HepG2 (cell line): ENCODE measurements around the gene ZNF106. TPM values are rescaled to one million over a fixed set of nuclear protein-coding genes. Genes with fewer than 3 reads are reported as not detected.
A peak's percentile ranks its signal among the peaks of the same experiment; 100 is the strongest.

Source experiments
- BCL6 ChIP-seq: IDR thresholded peaks from 2 replicates; pipeline ENCODE4 v1.6.1; 2016; ENCODE audit warnings: missing genetic modification reagents, missing compliant biosample characterization
- KDM2A ChIP-seq: sonication (generic); formaldehyde crosslinking; IDR thresholded peaks from 2 replicates; pipeline ENCODE4 v1.4.0; 2020; ENCODE audit warnings: low read depth, missing genetic modification reagents, borderline replicate concordance
- KIAA2018 ChIP-seq: sonication (generic); formaldehyde crosslinking; IDR thresholded peaks from 2 replicates; pipeline ENCODE4 v1.5.0; 2020; ENCODE audit warnings: mild to moderate bottlenecking, missing genetic modification reagents, borderline replicate concordance
- PHF20 ChIP-seq: sonication (generic); formaldehyde crosslinking; IDR thresholded peaks from 2 replicates; pipeline ENCODE4 v1.5.0; 2020; ENCODE audit warnings: mild to moderate bottlenecking, missing genetic modification reagents
- PHF21A ChIP-seq: sonication (generic); formaldehyde crosslinking; IDR thresholded peaks from 2 replicates; pipeline ENCODE4 v1.5.0; 2020; ENCODE audit warnings: mild to moderate bottlenecking, missing genetic modification reagents
- POGK ChIP-seq: sonication (generic); formaldehyde crosslinking; conservative IDR thresholded peaks from 2 replicates; pipeline ENCODE4 v1.8.0; 2022; ENCODE audit warnings: mild to moderate bottlenecking, moderate library complexity, missing genetic modification reagents
- RFX5 ChIP-seq: IDR thresholded peaks from 2 replicates; pipeline ENCODE4 v1.6.1; 2011; ENCODE audit warnings: low read depth, low read length, improper control_type of control experiment
- ZNF232 ChIP-seq: sonication (generic); formaldehyde crosslinking; IDR thresholded peaks from 2 replicates; pipeline ENCODE4 v1.4.0; 2020; ENCODE audit warnings: missing genetic modification reagents, borderline replicate concordance
- ZNF362 ChIP-seq: sonication (generic); formaldehyde crosslinking; IDR thresholded peaks from 2 replicates; pipeline ENCODE4 v1.4.0; 2020; ENCODE audit warnings: missing genetic modification reagents, mild to moderate bottlenecking, borderline replicate concordance
- ZNF552 ChIP-seq: sonication (generic); formaldehyde crosslinking; IDR thresholded peaks from 2 replicates; pipeline ENCODE4 v1.9.0; 2022; ENCODE audit warnings: missing genetic modification reagents, mild to moderate bottlenecking, borderline replicate concordance
- ZNF558 ChIP-seq: sonication (generic); formaldehyde crosslinking; IDR thresholded peaks from 2 replicates; pipeline ENCODE4 v1.9.0; 2022; ENCODE audit warnings: mild to moderate bottlenecking, missing genetic modification reagents, borderline replicate concordance
- ZNF703 ChIP-seq: sonication (generic); formaldehyde crosslinking; IDR thresholded peaks from 2 replicates; pipeline ENCODE4 v1.5.1; 2020; ENCODE audit warnings: missing genetic modification reagents, mild to moderate bottlenecking, moderate library complexity, borderline replicate concordance
- ZNF746 ChIP-seq: sonication (generic); formaldehyde crosslinking; IDR thresholded peaks from 2 replicates; pipeline ENCODE4 v1.8.0; 2022; ENCODE audit warnings: mild to moderate bottlenecking, missing genetic modification reagents
- ZNF883 ChIP-seq: sonication (generic); formaldehyde crosslinking; IDR thresholded peaks from 2 replicates; pipeline ENCODE4 v1.5.1; 2020; ENCODE audit warnings: mild to moderate bottlenecking, missing genetic modification reagents; ENCODE audit errors: not compliant biosample characterization
- ZSCAN21 ChIP-seq: sonication (generic); formaldehyde crosslinking; IDR thresholded peaks from 2 replicates; pipeline ENCODE4 v1.8.0; 2022; ENCODE audit warnings: mild to moderate bottlenecking, missing genetic modification reagents, moderate library complexity, borderline replicate concordance
- polyA plus RNA-seq, 8 experiments: library from polyadenylated mRNA; depleted of rRNA in 3 of 8; stranded (reverse) in 7 of 8; unstranded in 1 of 8; fragments of >200 nt; fragmentation: Illumina TruSeq in 4 of 8; extraction: Trizol in 4 of 8; gene quantifications; 2 replicates each; pipeline versions ENCODE4 v1.2.1 to v1.2.3, GENCODE V29; 2011 to 2016; ENCODE audit warnings: low read depth in 4 of 8, missing spikeins in 1 of 8, mixed read lengths in 1 of 8; ENCODE audit not compliant: insufficient read depth in 1 of 8
- total RNA-seq, 5 experiments: library from RNA; depleted of rRNA; stranded (reverse); fragments of >200 nt; fragmentation: Illumina TruSeq; extraction: Trizol; gene quantifications; 2 replicates each; pipeline ENCODE4 v1.2.3, GENCODE V29; 2016; ENCODE audit warnings: low read depth in 1 of 5

Gene ZNF106
- total and polyA plus RNA-seq, 2 of the 13 experiments (the other 11 are each of a cell fraction or from before 2014, with no cell fraction given) = 12.5 to 35.1 TPM

GRCh38 chr15:42490671-42491538, at the start of gene ZNF106 (continued):
- TF ChIP-seq KIAA2018 (CRISPR knock-in tag) (no peak), ZNF362 (CRISPR knock-in tag) (peak; percentile 100), RFX5 (no peak), KDM2A (peak; percentile 78), ZNF558 (no peak), ZNF232 (peak; percentile 77; the same call in 1 of the 2 replicates), PHF20 (CRISPR knock-in tag) (peak; percentile 92), ZNF703 (CRISPR knock-in tag) (0 out of 2 replicates have a peak, but pooled peaks have one; percentile 46), PHF21A (peak; percentile 78), ZNF746 (no peak; the same call in 1 of the 2 replicates), ZNF552 (CRISPR knock-in tag) (peak; percentile 87; the same call in 1 of the 2 replicates), BCL6 (peak; percentile 52; the same call in 1 of the 2 replicates), POGK (CRISPR knock-in tag) (peak; percentile 48; the same call in 1 of the 2 replicates), ZSCAN21 (CRISPR knock-in tag) (no peak), ZNF883 (peak; percentile 62)
